ENCODE measurements around the gene RAD21L1. TPM values are rescaled to one million over a fixed set of nuclear protein-coding genes. Genes with fewer than 3 reads are reported as not detected.
A peak's percentile ranks its signal among the peaks of the same experiment; 100 is the strongest.

Gene RAD21L1
- total RNA-seq, 4 donors from 2014 or later, result 0.39 TPM; not detected in 3

DNA sequence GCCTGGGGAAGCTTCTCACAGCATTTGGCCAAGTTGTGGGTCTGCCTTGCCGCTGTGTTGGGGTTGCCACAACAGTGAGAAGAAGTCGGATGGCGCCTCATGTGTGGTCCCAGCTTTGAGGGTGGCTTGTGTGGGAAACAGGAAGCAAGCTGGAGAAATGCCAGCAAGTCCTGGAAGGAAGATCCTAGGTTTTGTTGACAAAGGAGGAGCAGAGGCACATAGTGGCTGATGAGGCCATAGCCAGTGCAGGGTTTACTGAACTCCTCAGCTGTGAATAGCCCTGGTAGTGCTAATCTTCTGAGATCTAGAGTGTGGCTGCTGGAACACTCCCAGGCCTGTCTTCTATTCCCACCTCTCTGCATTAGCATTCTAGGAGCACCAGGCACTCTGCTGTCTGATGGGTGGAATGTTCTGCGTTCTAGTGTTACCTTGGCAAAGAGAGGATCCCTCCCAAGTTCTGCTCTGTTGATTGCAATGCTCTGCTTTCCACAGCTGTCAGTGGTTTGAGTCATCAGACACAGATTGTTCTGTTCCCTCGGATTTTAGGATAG is 65.4 kb downstream of the RAD21L1 start:
- Histone ChIP-seq H3K4me1 (peaks cover 0 to 4% (median 0%) of the 10 kb centered on the region in 4 donors), H3K36me3 (no peaks in the 10 kb centered on the region), H3K27me3 (no peaks in the 10 kb centered on the region), H3K4me3 (no peak overlapping the region), H3K27ac (peak overlapping the region in 1 of 4 donors; percentile 53), H3K9me3 (no peaks in the 10 kb centered on the region)
- no peak for DNase-seq (ENCODE audit: low spot score in 2 of 2)
- TF ChIP-seq EP300 (IDR thresholded peaks at IDR 0.05) (no peak), POLR2A (IDR thresholded peaks at IDR 0.05) (no peak)
- TF ChIP-seq, protein P1, sequence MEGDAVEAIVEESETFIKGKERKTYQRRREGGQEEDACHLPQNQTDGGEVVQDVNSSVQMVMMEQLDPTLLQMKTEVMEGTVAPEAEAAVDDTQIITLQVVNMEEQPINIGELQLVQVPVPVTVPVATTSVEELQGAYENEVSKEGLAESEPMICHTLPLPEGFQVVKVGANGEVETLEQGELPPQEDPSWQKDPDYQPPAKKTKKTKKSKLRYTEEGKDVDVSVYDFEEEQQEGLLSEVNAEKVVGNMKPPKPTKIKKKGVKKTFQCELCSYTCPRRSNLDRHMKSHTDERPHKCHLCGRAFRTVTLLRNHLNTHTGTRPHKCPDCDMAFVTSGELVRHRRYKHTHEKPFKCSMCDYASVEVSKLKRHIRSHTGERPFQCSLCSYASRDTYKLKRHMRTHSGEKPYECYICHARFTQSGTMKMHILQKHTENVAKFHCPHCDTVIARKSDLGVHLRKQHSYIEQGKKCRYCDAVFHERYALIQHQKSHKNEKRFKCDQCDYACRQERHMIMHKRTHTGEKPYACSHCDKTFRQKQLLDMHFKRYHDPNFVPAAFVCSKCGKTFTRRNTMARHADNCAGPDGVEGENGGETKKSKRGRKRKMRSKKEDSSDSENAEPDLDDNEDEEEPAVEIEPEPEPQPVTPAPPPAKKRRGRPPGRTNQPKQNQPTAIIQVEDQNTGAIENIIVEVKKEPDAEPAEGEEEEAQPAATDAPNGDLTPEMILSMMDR (IDR thresholded peaks at IDR 0.05), result no peak
- WGBS, 2 donors, result 52 to 56% methylated on average over 5 of the region's 5 CpGs

DNA sequence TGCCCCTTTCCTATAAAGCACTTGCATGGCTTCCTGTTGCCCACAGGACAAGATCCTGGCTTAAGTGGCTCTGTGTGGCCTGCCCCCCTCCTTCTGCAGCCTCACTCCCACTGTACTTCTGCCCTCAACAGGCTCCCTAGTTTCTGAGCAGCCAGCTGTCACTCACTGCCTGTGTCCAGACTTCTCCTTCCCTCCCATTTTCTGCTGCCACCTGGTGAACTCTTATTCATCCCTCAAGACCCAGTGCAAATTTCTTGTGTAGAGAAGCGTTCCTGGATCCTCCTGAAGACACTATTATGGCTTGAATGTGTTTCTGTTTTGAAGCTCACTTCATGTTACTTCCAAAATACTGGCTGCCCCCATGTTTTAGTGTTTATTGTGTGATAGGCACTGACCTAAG is 66.8 kb downstream of the RAD21L1 start:
- Histone ChIP-seq H3K9me3 (no peaks in the 10 kb centered on the region), H3K36me3 (no peaks in the 10 kb centered on the region), H3K4me1 (peaks cover 0 to 4% (median 0%) of the 10 kb centered on the region in 4 donors), H3K27ac (no peak overlapping the region), H3K27me3 (no peaks in the 10 kb centered on the region), H3K4me3 (no peak overlapping the region)
- 88 to 93% methylated on average over 1 of the region's 1 CpG for WGBS, 2 donors
- DNase-seq (ENCODE audit: low spot score in 2 of 2), result no peak
- TF ChIP-seq, protein P1 (IDR thresholded peaks at IDR 0.05), result no peak
- no peak for TF ChIP-seq EP300 (IDR thresholded peaks at IDR 0.05)
- no peak for TF ChIP-seq POLR2A (IDR thresholded peaks at IDR 0.05)

DNA sequence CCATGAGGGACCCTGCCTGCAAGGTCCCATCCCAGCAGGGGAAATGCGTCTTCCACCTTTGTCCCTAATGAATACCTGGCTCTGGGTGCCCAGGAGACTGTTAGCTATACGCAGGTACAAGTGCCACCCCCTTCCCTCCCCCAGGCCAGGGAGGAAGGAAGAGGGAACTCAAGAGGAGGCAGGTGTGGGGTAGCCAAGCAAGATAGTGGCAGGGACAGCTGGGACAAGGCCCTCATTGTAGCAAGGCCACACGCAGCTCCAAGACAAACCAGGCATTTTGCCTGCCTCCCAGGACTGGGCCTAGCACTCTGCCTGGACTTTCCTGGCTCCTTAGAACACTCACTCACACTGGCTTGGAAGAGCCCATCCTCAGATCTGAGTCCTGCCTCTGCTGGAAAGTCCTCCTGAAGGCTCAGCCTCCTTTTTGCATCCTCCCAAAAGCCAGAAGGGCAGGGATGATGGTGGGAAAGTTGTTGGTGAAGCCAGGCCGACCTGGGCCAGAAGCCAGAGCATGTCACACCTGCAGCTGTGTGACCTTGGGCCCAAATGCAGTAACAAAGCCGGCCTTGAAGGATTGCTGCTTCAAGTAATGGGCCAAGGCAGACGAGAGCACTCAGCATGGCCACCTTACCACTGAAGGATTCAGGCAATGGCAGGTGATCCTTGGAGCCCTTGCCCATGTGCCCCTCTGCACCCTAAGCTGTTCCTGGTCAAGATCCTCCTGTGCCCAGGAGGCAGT is 68.0 kb downstream of the RAD21L1 start:
- H3K4me3 ChIP-seq, result no peak overlapping the region
- no peaks in the 10 kb centered on the region for H3K27me3 ChIP-seq
- H3K9me3 ChIP-seq, result no peaks in the 10 kb centered on the region
- no peak for DNase-seq (ENCODE audit: low spot score in 2 of 2)
- 88% methylated on average over 6 of the region's 6 CpGs for WGBS, 2 donors
- no peak overlapping the region for H3K27ac ChIP-seq
- peaks cover 0 to 4% (median 0%) of the 10 kb centered on the region in 4 donors for H3K4me1 ChIP-seq
- no peaks in the 10 kb centered on the region for H3K36me3 ChIP-seq
- TF ChIP-seq EP300 (IDR thresholded peaks at IDR 0.05) (no peak), POLR2A (IDR thresholded peaks at IDR 0.05) (no peak)
- TF ChIP-seq, protein P1 (IDR thresholded peaks at IDR 0.05), result no peak

DNA sequence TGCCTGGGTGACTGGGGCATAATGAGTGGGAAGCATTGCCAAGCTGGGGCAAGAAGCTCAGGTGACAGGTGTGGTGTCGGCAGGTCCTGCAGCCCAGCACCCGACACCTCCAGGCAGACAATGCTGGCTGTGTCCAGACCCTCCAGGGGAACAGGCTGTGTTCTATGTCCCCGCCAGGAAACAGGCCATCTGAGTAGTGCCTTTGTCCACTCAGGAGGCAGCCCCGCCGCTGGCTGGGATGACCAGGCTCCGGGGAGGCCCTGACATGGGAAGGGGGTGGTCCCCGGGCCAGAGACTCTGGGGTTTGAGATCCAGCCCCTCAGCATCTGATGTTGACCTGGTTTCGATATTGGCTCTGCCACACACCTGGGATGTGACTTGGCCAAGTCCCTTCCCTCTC is 68.7 kb downstream of the RAD21L1 start:
- H3K27ac ChIP-seq, result no peak overlapping the region
- 59 to 62% methylated on average over 4 to 8 of the region's 8 CpGs for WGBS, 2 donors
- H3K4me1 ChIP-seq, result peaks cover 0 to 4% (median 0%) of the 10 kb centered on the region in 4 donors
- H3K36me3 ChIP-seq, result no peaks in the 10 kb centered on the region
- TF ChIP-seq, protein P1 (IDR thresholded peaks at IDR 0.05), result no peak
- TF ChIP-seq EP300 (IDR thresholded peaks at IDR 0.05), result no peak
- TF ChIP-seq POLR2A (IDR thresholded peaks at IDR 0.05), result no peak
- H3K9me3 ChIP-seq, result no peaks in the 10 kb centered on the region
- no peak for DNase-seq (ENCODE audit: low spot score in 2 of 2)
- H3K4me3 ChIP-seq, result no peak overlapping the region
- H3K27me3 ChIP-seq, result no peaks in the 10 kb centered on the region

DNA sequence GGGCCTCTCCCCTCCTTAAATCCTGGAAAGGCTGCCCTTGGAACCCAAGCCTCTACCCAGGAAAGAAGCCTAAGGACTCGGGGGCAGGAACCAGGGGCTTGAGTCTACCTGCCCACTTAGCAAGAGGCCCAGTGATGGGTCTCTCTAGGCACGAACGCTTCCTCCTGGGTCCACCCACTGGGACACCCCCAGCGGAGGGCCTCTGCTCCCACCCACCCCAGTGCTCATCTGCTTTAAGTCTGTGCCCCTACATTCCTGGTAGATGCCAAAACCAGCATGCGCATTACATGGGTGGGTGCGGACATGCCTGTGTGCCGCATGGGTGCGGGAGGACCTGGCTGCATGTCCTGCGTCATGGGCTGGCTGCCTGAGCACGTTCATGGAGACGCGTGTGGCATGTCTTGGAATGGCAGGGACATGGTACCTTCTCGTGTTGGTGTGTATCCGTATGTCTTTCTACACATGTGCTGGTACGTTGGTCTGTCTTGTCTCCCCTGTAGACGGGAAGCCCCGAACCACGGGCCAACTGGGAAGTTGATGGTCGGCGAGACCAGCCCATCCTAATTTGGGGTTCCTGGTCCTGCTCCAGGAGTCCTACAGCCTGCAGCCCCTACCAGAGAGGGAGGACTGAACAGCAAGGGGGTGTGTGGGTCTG is 69.6 kb downstream of the RAD21L1 start:
- Histone ChIP-seq H3K4me3 (no peak overlapping the region), H3K9me3 (no peaks in the 10 kb centered on the region), H3K4me1 (peaks cover 0 to 4% (median 0%) of the 10 kb centered on the region in 4 donors), H3K27me3 (no peaks in the 10 kb centered on the region), H3K36me3 (peaks cover 0 to under 1% (median 0%) of the 10 kb centered on the region in 3 donors), H3K27ac (no peak overlapping the region)
- WGBS, 2 donors, result 91 to 93% methylated on average over 20 of the region's 20 CpGs
- no peak for DNase-seq (ENCODE audit: low spot score in 2 of 2)
- TF ChIP-seq, protein P1 (IDR thresholded peaks at IDR 0.05), result no peak
- TF ChIP-seq EP300 (IDR thresholded peaks at IDR 0.05), result no peak
- no peak for TF ChIP-seq POLR2A (IDR thresholded peaks at IDR 0.05)
